ENCODE results near the gene RHBDL3.

- TF ChIP-seq JUN (IDR thresholded peaks at IDR 0.05) (no peak), SREBF2 (IDR thresholded peaks at IDR 0.05) (no peak)
These were observed 31.8 kb downstream of the RHBDL3 start for GRCh38 chr17:32297424-32297823.

All from A549 (cell line).